Ecto neural progenitor cell (in vitro differentiated cells): Measurements from ENCODE around the gene ASCC2.
"Not testable (repeated sequence)": the region's sequence is repeated elsewhere in the genome, so short reads cannot be mapped to it uniquely, and the experiment has no call there.

Experiments
- DNase-seq: peaks from one replicate; pipeline ENCODE4 v3.0.0-alpha.2; 2018; ENCODE audit warnings: low spot score

ASCC2 gene, protein sequence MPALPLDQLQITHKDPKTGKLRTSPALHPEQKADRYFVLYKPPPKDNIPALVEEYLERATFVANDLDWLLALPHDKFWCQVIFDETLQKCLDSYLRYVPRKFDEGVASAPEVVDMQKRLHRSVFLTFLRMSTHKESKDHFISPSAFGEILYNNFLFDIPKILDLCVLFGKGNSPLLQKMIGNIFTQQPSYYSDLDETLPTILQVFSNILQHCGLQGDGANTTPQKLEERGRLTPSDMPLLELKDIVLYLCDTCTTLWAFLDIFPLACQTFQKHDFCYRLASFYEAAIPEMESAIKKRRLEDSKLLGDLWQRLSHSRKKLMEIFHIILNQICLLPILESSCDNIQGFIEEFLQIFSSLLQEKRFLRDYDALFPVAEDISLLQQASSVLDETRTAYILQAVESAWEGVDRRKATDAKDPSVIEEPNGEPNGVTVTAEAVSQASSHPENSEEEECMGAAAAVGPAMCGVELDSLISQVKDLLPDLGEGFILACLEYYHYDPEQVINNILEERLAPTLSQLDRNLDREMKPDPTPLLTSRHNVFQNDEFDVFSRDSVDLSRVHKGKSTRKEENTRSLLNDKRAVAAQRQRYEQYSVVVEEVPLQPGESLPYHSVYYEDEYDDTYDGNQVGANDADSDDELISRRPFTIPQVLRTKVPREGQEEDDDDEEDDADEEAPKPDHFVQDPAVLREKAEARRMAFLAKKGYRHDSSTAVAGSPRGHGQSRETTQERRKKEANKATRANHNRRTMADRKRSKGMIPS

DNA sequence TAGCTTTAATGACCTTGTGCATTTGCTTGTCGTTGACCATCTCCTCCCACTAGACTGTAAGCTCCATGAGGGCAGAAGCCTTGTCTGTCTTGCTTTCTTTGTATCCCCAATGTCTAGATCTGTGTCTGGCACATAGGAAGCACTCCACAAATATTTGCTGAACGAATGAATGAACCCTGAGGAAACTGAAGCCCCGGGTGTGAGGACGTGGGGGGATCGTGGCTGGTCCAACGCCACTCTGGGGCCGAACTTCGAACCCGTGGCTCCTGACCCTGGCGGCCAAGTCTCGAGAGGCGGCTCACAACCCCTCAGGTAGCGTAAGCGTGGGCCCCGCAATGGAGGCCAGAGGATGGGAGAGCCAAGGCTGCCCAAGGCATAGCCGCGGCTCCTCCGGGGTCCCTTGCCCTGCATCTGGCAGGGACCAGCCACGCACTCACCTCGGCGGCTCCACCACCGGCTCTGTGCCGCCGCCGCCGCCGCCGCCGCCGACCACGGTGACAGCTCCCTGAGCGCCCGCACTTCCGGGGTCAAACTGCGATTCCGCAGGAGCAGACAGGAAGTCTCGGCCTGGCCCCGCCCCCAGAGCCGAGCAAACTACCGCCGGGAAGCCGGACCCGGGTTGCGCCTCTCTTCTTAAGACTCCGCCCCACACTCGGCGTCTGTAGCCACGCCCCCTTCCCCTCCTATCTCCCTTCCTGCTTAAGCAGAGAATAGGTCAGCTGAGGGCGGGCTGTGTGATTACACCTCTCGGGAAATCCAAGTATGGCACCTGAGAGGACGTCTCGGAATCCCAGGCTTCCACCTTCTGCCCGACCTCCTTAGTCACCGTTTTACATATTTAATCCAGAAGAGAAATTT, at the start of gene ASCC2:
ASCC2 (minus strand) TSS at position 534 of the 858 bp plus-strand sequence. CDS start 5,949 bp downstream, outside the sequence.
- peak; percentile 98 for DNase-seq

DNA sequence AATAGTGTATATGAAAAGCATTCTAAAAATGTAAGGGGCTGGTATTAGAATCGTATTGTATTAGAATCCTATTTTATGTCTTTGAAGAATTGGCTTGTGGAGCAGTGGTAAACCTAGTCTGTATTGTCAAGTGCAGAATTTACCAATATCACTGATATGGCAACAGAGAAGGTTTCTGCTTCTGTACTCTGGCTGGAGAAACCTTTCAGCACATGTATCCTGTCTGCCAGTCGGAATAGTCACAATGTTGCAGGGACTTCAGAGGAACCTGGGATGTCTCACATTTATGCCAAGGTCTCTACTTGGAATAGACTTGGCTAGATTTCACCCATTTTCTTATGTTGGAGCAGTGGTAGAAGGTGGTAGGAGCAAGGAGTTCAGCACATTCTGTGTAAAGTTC, 49.3 kb upstream of the ASCC2 start:
- no peak for DNase-seq

DNA sequence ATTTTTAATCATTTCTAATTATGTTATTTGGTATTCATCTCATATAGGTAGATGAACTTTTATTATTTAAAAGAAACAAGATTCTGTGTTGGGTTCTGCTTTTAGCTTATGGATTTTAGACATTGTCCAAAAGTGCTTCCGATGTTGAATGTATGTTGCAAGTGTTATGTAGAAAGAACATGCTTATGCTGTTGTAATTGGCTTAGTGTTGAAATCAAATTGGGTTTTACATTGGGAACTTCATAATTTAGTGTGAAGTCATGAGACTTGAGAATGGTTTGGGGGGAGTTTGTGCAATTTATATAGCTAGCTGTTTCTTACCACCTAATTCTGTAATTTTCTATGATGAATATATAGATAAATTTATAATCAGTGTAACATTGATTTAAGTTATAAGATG, 48.5 kb upstream of the ASCC2 start:
- no peak for DNase-seq

DNA sequence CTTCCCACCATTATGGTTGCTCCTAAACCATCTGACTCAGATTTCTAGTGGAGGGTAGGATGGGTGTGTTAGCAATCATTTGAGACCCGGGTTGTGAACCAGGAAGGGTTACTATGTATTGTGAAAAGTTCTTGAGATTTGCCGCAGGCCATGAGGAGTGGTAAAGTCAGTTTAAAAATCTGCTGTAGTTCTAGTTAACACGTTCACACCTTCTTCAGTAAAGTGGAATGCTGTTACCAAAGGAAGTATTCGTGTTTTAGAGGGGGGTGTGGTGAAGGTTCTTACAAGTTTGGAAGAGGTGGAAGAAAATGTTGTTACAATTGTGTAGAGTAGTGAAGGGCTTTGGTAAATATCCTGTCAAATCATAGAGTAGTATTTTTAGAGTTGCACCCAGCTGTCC, 47.5 kb upstream of the ASCC2 start:
- no peak for DNase-seq

DNA sequence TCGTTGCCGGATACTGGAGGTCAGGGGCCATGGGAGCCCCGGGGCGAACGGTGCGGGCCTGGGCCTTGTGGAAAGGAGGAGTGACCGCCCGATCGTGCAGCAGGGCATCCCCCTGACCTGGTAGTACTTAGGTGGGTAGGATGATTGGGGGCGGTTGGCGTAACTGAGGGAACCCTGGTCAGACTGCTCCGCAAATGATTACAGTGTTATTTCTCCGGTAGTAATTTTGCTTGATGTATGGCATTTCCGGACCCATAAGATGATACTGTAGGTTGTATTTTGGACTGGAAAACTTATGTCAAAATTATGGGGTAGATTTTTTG, 45.7 kb upstream of the ASCC2 start:
- no peak for DNase-seq

DNA sequence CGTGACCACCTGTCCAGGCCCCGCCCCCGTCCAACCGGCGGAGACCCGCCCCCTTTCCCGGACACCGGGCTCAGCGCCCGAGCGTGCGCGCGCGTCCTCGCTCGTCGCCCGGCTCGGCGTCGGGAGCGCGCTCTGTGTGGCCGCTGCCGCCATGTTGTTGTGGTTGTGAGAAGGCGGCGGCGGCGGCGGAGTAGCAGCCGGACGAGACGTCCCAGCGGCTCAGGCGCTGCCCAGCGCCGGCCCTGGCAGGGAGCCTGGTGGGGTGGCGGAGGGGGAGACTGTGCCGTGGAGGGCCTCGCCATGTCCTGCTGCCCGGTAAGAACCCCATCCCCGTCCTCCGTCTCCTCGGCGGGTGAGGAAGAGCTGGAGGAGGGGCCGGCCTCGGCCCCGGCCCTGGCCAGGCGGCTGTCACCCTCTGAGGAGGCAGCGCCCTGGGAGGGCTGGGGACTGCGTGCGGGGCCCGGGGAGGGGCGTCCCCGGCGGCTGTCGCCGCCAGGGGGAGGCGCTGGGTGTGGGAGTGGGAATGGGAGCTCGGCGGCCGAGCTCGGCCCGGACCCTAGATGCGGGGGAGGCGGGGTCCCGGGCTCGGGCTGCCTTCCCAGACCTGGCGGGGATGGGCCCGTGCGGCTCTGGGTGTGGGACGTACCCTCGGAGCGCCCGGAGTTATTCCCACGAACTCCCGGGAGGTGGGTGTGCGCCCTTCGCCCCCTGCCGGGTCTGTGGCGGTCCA, 45.1 kb upstream of the ASCC2 start, which contains the start of gene MTMR3:
MTMR3 (plus strand) TSS at position 130 of the 730 bp plus-strand sequence. CDS start 87,886 bp downstream, outside the sequence.
- DNase-seq, result peak; percentile 97

DNA sequence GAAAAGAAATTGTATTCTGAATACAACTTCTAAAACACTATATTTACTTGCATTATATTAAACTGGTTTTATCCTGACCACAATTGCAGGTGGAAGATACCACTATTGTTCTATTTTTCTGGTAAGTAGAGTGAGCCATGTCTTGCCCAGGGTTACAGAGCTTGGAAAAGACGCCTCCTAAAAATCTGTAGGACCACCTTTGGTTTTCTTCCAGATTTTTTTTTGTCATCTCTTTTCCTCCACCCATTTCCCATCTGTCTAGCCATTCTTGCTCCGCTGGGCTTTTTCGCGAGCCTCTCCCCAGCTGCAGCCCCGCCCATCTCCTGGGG, 44.6 kb upstream of the ASCC2 start:
- DNase-seq, result no peak

DNA sequence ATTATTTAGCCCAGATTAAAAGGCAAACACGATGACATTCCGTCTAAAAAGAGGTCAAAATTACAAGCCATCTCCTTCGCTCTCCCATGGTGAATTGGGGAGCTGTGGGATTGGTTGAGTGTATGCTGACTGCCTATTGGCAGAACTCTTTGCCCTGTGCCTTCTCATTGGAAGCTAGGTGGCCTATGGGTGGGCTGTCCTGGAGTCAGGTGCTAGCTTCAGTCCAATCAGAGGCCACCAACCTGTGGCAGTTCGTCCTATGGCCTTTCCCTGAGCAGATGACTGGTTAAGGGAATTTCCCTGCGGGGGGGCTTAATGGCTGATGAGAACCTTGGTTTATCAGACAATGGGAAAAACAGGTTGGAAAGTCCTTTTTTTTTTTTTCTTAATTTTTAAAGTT, 41.7 kb upstream of the ASCC2 start:
- DNase-seq, result no peak

DNA sequence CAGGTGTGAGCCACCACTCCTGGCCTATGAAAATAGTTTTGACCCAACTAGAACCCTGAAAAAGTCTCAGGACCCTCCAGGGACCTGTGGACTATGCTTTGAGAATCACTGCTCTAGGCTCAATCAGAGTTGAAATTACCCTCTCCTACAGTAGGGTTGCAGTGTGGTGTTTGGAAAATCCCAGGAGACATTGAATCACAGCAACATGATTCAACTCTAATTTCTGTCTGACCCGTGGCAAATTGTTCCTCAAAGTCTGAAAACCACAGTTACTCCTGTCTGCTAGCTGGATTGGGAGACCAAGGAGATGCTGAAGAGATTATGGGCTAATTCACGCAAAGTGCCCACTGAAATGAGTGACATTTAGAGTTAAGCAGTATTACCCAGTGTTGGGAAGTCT, 39.5 kb upstream of the ASCC2 start:
- no peak for DNase-seq

DNA sequence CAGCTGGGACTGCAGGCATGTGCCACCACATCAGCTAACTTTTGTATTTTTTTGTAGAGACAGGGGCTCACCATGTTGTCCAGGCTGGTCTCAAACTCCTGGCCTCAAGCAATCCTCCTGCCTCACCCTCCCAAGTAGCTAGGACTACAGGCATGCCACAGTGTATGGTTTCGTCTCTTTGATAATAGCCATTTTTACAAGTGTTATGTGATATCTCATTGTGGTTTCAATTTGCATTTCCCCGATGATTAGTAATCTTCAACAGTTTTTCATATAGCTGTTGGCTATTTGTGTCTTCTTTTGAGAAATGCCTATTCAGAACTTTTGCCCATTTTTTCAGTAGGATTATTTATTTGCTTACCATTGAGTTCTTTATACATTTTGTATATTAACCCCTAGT, 35.9 kb upstream of the ASCC2 start:
- DNase-seq, result no peak

DNA sequence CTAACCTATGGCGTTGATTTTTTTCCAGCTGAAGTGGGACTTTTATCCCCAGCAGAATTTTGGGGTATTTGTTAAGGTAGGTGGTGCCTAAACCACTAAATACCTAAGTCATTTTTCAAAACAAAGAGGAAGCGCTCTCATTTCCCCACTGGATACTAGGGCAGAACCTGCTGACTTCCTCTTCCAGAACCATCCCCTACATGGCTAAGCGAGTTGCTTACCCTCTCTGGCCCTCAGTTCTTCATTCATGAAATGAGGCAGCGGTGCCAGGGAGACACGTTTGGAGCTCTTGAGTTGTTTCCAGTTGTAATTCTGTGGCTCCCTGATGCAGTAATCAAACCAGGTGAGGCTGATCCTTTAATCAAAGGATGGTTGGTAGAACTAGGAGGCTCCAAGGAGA, 34.9 kb upstream of the ASCC2 start:
- DNase-seq, result no peak

DNA sequence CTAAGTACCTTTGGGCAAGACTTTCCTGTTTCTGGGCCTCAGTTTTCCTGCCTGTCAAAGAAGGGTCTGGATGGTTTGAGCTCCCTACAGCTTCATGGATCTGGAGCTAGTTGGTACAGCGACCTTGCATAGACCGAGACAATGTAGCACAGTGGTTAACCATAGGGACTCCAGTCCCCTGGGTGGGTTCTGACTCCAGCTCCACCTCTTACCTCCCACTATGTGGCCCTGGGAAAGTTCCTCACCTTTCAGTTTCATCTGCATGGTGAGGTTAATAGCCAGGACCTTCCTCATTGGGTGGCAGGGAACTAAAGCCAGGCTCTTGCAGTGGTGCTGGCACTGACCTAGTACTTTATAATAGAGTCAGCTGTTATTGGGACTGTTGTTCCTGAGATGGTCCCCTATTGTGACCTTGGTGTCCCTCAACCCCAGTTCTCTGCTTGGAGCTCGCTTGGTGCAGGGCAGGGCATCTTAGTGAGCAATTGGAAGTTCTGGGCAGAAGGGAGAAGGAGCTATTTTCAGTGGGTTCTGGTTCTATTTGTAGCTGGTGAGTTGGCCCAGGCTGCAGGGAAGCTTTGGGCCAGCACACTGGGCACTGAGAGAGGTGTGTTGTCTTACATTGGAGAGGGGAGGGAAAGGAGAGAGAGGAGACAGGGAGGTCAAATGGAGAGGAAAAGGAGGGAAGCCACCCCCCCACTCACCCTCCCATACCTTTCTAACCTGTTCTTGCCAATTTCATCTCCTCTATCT, 34.2 kb upstream of the ASCC2 start:
- no peak for DNase-seq

DNA sequence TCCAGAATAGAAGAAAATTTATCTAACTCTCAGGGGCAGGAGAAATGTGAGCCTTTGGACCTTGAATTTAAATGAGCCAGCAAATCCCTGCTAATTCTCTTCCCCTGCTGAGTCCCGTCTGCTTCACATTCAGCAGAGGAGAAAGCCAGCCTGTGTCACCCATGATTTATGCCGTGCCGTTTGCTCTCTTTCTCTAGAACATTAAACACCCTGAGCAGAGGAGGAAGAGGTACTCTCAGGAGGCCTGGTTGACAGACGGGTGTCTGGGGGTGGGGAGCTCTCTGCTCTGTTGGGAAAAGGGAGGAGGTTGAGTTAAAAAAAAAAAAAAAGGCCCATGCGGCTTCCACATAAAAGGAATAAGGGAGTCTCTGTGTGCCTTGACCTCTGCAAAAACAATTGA, 33.6 kb upstream of the ASCC2 start:
- DNase-seq, result no peak

DNA sequence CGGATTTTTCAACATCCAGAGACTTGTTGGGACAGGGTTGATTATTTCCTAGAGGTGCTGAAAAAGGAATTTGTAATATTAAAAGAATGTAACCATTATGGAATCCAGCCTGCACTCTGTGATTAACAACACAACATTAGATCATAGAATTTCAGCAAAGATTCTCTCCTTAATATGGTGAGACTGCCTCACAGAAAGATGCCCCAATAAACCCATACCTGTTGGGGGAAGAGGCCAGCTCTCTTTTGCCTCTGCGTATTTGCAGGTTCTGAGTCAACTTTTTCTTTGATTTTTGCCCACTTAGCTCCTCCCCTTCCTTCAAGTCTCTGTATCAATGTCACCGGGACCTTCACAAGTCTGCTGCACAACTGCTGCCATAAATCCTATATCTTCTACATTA, 32.5 kb upstream of the ASCC2 start:
- no peak for DNase-seq

DNA sequence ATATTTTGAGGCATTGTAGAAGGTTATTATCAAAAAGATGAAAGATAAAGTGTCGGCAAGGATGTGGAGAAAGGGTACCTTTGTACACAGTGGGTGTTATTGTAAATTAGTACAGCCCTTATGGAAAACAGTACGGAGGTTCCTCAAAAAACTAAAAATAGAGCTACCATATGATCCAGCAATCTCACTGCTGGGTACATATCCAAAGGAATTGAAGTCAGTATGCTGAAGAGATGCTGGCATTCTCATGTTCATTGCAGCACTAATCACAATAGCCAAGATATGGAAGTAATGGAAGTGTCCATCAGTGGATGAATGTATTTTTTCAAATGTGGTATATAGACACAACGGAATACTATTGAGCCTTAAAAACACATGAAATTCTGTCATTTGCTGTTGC, 29.8 kb upstream of the ASCC2 start:
- DNase-seq, result no peak

DNA sequence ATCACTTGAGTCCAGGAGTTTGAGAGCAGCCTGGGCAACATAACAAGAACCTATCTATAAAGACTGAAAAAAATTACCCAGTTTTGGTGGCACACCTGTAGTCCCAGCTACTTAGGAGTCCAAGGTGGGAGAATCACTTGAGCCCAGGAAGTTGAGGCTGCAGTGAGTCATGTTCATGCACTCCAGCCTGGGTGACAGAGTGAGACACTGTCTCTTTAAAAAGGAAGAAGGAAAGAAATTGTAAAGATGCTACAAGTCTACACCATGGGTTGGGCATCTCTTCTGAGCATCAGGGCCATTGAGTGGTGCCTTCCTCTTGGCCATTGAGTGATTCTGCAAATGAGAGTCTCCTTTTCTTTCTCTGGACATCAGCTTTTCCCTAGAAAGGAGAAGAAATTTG, 29.2 kb upstream of the ASCC2 start:
- DNase-seq, result no peak

DNA sequence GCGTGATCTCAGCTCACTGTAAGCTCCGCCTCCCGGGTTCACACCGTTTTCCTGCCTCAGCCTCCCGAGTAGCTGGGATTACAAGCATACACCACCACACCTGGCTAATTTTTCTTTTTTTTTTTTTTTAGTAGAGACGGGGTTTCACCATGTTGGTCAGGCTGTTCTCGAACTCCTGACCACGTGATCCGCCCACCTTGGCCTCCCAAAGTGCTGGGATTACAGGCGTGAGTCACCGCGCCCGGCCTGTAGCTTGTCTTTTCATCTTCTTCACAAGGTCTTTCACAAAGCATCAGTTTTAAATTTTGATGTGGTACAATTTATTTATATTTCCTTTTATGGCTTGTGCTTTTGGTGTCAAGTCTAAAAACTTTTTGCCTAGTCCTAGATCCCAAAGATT, 27.5 kb upstream of the ASCC2 start:
- not testable (repeated sequence) for DNase-seq

DNA sequence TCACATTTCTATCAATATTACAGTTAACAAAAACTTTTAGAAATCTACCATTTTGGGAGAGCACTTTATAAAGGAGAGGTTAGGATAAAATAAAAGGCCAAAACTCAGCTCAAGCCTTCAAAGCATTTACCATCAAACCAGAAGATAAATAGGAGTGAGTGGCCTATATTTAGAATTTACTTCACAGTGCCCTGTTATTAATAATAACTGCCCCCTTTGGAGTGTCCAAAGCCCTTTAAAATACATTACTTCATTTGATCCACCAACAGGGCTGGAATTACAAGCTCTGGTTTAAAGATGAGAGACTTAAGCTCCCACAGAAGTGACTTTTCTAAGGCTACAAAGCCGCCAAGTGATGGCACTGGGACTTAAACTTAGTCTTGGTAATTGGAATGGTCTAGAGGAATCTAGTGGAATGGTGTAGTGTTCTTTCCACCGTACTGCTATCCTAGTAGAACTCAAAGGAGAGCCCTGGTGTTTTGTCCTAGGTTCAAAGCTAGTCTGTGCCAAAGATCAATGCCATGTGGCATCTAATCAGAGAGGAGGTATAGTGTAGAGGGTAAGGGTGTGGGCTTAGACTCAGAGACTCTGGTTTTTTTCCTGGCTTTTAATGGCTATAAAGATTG, 23.7 kb upstream of the ASCC2 start:
- DNase-seq, result peak; percentile 2

DNA sequence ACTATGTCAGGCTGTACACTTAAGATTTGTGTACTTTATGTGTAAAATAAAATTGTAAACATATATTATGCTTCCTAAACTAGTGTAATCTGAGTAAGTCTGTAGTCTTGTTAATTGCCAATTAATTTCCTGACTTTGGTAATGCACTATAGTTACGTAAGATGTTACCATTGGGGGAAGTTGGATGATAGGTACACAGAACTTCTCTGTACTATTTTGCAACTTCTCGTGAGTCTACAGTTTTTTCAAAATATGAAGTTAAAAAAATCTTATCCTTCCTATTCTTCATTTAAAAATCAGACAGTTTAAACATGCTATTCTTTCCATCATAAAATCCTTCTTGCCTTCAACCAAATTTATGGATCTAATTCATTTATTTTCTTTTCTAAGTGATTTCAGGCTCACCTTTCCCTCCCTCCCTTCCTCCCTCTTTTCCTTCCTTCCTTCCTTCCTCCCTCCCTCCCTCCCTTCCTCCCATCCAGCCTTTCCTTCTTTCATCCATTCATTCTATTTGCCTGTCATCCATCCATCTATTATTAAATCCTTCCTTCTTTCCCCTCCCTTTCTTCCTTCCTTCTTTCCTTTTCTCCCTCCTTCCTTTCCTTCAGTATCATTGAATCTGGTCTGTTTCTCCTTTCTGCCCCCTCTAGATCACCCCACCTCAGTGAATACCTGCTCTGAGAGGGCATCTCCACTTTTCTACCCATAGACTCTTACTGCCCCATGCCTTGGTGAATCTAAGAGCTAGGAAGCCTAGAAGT, 22.1 kb upstream of the ASCC2 start:
- no peak for DNase-seq

DNA sequence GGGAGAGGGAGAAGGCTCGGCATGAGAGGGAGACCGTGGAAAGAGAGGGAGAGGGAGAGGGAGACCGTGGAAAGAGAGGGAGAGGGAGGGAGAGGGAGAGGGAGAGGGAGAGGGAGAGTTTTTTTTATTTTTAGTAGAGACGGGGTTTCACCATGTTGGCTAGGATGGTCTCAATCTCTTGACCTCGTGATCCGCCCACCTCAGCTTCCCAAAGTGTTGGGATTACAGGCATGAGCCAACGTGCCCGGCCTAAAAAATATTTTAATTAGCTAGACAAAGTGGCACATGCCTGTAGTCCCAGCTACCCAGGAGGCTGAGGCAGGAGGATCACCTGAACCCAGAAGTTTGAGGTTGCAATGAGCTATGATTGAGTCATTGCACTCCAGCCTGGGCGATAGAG, 21.0 kb upstream of the ASCC2 start:
- not testable (repeated sequence) for DNase-seq
